Epithelial cell of proximal tubule (primary cell): ENCODE data around the gene TLCD4. TPM values are rescaled to one million over a fixed set of nuclear protein-coding genes. Genes with fewer than 3 reads are reported as not detected.

ENCODE experiments used
- DNase-seq: peaks from one replicate; pipeline ENCODE4 v3.0.0-alpha.2; 2011; ENCODE audit warnings: low read depth
- H3K4me3 ChIP-seq: 2 replicates; pipeline ENCODE4 v1.5.1; 2011; ENCODE audit warnings: low read depth, mild to moderate bottlenecking, low read length
- CTCF ChIP-seq: conservative IDR thresholded peaks from 2 replicates; pipeline ENCODE4 v1.5.1; 2012; ENCODE audit warnings: low read depth, mild to moderate bottlenecking, low read length
- total RNA-seq: library from RNA; depleted of rRNA; stranded (reverse); fragments of >200 nt; gene quantifications from 2 replicates; pipeline ENCODE4 v1.2.3, GENCODE V29; 2015

TLCD4 gene
- total RNA-seq, 1 donor from 2014 or later: 3.2 TPM

DNA sequence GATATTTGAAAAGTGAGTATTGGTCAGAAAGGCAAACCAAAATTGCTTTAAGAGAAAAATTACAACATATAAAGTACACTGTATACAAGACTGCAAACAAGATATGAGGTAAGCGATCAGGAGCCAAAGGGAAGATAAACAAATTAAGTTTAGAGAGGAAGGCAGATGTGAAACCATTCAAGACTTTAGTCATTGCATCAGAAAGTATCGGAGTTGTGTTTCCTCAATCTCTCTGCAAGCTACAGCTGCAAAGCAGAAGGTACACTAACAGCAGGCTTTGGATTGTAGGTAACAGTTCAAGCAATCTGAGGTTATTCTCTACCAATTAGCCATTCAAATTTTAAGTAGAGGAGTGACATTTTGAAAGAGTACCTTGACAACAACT, 21.3 kb upstream of the TLCD4 start:
- no peak for TF ChIP-seq CTCF
- no peak for DNase-seq
- H3K4me3 ChIP-seq: no peak overlapping the region

DNA sequence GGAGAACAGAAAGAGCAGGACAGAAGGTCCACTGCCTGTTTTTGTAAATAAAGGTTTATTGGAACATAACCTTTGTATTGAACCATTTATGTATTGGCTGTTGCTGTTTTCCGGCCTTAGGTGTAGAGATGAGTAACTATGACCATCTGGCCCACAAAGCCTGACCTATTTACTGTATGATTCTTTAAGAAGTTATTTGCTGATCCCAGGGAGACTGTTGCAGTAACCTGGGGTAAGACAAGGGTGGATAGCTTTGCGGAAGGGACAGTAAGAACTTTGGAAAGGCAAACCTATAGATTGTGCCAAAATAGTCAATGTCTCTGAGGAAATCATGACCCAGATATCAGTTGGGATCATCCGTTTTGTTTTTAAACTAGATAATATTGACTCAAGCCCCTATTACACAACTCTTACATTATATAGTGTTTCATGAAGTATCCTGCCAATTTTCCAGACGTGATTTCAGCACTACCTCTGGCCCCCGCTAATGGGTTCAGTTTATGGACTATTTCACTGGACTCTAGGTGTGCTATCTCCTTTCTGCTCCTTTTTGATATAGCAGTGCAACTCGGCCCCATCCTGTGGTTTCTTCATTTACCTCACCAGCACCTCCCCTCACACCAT, 20.8 kb upstream of the TLCD4 start:
- DNase-seq: no peak
- no peak for TF ChIP-seq CTCF
- no peak overlapping the region for H3K4me3 ChIP-seq

- TF ChIP-seq CTCF: no peak
Measured at GRCh38 chr1:95097426-95097825, 19.7 kb upstream of the TLCD4 start.

DNA sequence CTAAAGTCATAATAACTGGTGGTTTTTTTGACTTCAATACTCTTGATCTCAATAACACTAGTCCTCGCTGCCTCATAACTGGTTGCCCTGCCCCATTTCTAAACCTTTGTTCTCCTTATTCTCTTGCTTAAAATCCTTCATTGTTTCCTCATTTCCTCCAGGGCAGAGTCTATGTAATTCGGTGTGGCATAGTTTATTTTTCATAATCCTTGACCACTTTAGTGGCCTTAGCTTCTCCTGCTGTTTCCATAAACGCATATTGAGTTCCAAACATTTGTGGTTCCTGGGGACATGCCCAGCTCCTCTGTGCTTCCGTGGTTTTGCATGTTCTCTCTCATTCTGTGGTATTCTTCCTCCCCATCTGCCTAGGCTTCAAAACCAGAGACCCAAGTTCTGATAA, 19.0 kb upstream of the TLCD4 start:
- no peak for TF ChIP-seq CTCF
- DNase-seq: no peak

More at GRCh38 chr1:95097426-95097825, 19.7 kb upstream of the TLCD4 start:
- no peak overlapping the region for H3K4me3 ChIP-seq
- DNase-seq: no peak

GRCh38 chr1:95108792-95109191, 8.4 kb upstream of the TLCD4 start:
- H3K4me3 ChIP-seq: no peak overlapping the region
- no peak for TF ChIP-seq CTCF
- DNase-seq: no peak

More for the DNA sequence above, 19.0 kb upstream of the TLCD4 start:
- H3K4me3 ChIP-seq: no peak overlapping the region

GRCh38 chr1:95111014-95111413, 6.1 kb upstream of the TLCD4 start:
- no peak for DNase-seq
- TF ChIP-seq CTCF: no peak

DNA sequence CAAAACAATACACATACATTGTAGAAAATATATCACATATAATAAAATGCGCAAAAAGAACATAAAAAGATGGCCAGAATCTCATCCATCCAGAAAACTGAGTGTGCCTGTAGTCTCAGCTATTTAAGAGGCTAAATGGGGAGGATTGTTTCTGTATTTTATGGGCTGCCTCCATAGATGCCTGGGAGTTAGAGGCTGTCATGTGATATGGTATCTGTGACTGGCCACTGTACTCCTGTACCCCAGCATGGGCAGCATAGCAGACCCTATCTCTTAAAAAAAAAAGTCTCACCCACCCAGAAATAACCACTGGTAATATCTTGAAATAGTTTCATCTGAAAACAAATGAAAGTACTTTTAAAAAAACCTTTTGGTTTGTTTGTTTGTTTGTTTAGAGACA, 3.5 kb upstream of the TLCD4 start:
- no peak for TF ChIP-seq CTCF
- DNase-seq: no peak
- no peak overlapping the region for H3K4me3 ChIP-seq

More at GRCh38 chr1:95111014-95111413, 6.1 kb upstream of the TLCD4 start:
- no peak overlapping the region for H3K4me3 ChIP-seq
